Measurements from ENCODE around the gene GYPC.

The GYPC gene

DNA sequence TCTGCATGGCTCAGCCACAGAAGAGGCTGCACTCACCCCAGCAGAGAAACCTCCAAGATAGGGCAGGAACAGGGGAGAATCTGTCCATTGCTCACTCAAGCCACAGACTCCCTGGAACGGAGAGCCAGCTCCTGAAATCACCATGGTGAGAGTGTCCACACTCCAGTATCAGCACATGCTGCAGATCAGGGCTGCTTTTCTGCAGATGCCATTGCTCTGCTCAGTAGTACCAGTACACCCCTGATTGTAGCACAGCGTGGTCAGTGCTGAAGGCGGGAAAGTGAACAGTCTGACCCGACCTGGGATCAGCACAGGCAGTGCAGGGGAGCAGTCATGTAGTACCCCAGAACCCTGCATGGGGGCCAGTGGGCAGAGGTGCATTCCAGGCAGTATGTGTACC is 73.9 kb downstream of the GYPC start:
- WGBS (ENCODE audit: insufficient coverage, insufficient read length), result no CpG with 5 or more reads among the region's 4 CpGs
- no peak for DNase-seq (ENCODE audit: low read depth, low spot score)
- Histone ChIP-seq H3K4me3 (ENCODE audit: low read length) (no peak overlapping the region), H3K36me3 (ENCODE audit: control insufficient read depth, insufficient read depth, low read length) (no peaks in the 10 kb centered on the region), H3K4me1 (ENCODE audit: control insufficient read depth, insufficient read depth, low read length) (no peaks in the 10 kb centered on the region), H3K27me3 (ENCODE audit: control insufficient read depth, insufficient read depth, low read length) (no peaks in the 10 kb centered on the region), H3K27ac (ENCODE audit: low read length) (no peak overlapping the region), H3K9me3 (ENCODE audit: control insufficient read depth, insufficient read depth, low read length) (no peaks in the 10 kb centered on the region)

DNA sequence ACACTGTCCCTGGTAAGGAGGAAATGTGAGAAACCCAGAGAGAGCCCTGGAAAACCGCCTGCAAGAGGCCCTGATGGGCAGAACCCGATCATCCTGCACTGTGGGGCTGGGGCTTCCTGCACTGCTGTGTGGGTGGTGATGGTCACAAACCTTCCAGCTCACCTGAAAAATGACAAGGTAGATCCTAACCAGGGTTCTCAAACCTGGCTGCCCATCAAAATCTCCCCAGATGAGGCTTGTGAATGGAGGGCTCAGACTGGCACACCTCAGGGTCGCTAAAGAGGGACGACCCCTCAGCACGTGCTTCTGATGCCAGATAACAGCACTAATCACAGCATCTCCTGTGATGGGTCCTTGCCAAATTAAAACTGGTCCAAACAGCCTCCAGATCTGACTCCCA is 74.7 kb downstream of the GYPC start:
- WGBS (ENCODE audit: insufficient coverage, insufficient read length), result no CpG with 5 or more reads among the region's 5 CpGs

DNA sequence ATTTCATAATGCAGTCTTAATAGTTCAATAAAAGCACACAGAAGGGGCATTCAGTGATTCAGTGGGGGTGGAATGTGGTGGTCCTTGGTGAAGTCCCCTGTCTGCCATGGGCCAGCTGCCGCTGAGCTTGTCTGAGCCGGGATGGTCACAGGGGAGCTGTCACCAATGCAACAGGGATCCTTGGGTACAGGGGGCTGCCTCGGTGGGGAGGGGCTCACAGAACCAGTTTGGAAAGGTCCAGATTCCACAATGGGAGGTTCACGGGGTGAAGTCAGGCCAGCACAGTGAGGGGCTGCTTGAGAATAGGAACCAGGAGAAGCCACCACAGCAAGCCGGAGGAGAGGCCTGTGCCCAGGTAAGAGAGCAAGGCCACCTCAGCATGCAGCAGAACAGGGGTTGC is 75.4 kb downstream of the GYPC start:
- no peaks in the 10 kb centered on the region for H3K27me3 ChIP-seq (ENCODE audit: control insufficient read depth, insufficient read depth, low read length)
- no peak overlapping the region for H3K27ac ChIP-seq (ENCODE audit: low read length)
- no peaks in the 10 kb centered on the region for H3K9me3 ChIP-seq (ENCODE audit: control insufficient read depth, insufficient read depth, low read length)
- DNase-seq (ENCODE audit: low read depth, low spot score), result no peak
- H3K4me3 ChIP-seq (ENCODE audit: low read length), result no peak overlapping the region
- no peaks in the 10 kb centered on the region for H3K36me3 ChIP-seq (ENCODE audit: control insufficient read depth, insufficient read depth, low read length)
- no peaks in the 10 kb centered on the region for H3K4me1 ChIP-seq (ENCODE audit: control insufficient read depth, insufficient read depth, low read length)
- WGBS (ENCODE audit: insufficient coverage, insufficient read length), result no CpG with 5 or more reads among the region's 5 CpGs

More for the DNA sequence above, 74.7 kb downstream of the GYPC start:
- no peaks in the 10 kb centered on the region for H3K36me3 ChIP-seq (ENCODE audit: control insufficient read depth, insufficient read depth, low read length)
- H3K27me3 ChIP-seq (ENCODE audit: control insufficient read depth, insufficient read depth, low read length), result no peaks in the 10 kb centered on the region
- no peaks in the 10 kb centered on the region for H3K4me1 ChIP-seq (ENCODE audit: control insufficient read depth, insufficient read depth, low read length)
- no peak overlapping the region for H3K27ac ChIP-seq (ENCODE audit: low read length)
- no peak overlapping the region for H3K4me3 ChIP-seq (ENCODE audit: low read length)
- no peak for DNase-seq (ENCODE audit: low read depth, low spot score)
- H3K9me3 ChIP-seq (ENCODE audit: control insufficient read depth, insufficient read depth, low read length), result no peaks in the 10 kb centered on the region

DNA sequence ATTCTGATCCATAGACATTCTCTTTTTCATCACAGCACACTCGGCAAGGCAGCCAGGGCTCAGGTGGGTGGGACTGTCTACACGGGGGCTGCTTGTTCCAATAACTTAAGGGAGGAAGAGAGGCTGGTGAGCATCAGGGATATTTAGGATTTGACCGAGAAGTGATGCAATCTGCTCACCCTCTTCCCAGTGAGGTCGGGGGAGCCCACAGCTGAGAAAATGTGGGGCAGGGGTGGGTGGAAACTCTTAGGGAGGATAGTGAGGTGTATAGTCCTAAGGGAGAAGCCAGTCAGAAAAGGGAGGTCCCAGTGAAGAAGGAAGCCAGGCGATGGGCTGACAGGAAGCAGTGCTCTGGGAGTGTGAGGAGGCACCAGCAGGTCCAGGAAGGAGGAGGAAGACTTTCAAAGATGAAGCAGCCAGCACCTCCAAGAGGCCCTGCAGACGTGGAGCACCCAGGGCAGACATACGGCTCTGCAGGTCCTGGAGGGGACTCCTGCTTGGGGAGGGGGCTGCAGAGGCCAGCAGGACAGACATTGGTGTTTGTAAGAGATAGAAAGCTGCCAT is 76.8 kb downstream of the GYPC start:
- no CpG with 5 or more reads among the region's 7 CpGs for WGBS (ENCODE audit: insufficient coverage, insufficient read length)
- Histone ChIP-seq H3K36me3 (ENCODE audit: control insufficient read depth, insufficient read depth, low read length) (no peaks in the 10 kb centered on the region), H3K27me3 (ENCODE audit: control insufficient read depth, insufficient read depth, low read length) (no peaks in the 10 kb centered on the region), H3K27ac (ENCODE audit: low read length) (no peak overlapping the region), H3K4me3 (ENCODE audit: low read length) (no peak overlapping the region), H3K9me3 (ENCODE audit: control insufficient read depth, insufficient read depth, low read length) (no peaks in the 10 kb centered on the region), H3K4me1 (ENCODE audit: control insufficient read depth, insufficient read depth, low read length) (no peaks in the 10 kb centered on the region)
- DNase-seq (ENCODE audit: low read depth, low spot score), result no peak

DNA sequence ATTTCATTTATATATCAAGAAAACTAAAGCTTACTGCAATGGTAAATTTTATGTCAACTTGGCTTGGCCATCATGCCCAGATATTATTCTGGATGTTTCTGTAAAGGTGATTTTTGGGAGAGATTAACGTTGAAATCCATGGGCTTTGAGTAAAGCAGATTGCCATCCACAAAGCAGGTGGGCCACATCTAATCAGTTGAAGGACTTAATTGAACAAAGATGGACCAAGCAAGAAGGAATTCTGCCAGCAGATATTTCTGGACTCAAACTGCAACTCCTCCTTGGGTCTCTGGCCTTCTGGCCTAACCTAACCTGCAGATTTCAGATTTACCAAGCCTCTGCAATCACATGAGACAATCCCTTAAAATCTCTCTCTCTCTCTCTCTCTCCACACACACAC is 77.8 kb downstream of the GYPC start:
- no peak for DNase-seq (ENCODE audit: low read depth, low spot score)
- no CpG with 5 or more reads among the region's 1 CpG for WGBS (ENCODE audit: insufficient coverage, insufficient read length)

DNA sequence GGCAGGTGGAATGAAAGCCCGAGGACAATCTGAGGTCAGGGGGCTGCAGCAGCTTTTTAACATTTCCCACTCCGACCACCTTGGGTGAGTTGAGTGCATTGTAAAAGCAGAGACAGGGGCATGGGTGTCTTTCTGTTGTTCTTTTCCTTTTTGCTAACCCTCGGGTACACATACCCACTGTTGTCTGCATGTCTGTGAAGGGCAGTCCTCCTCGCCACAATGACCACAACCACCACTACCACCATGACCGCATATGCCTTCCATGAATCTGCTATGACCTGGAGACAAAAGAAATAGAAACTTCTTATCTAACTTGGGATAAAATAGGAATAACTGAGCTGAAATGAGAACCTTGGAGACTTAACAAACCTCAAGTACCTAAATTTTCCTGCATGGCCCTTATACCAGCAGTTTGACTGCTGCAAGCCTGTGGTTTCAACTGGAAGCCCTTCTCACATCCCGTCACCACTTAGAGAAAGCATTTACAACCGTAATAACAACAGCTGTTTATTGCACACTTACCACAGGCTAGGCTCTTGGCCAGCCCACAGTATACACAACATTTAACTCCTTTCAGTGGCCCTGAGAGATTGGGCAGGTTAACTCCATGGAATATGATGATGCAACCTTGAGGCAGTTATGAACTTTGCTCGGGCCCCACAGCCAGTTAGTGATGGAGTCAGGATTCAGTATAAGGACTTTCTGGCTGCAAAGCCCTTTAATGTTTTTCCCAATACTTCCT is 80.3 kb downstream of the GYPC start:
- Histone ChIP-seq H3K4me3 (ENCODE audit: low read length) (no peak overlapping the region), H3K4me1 (ENCODE audit: control insufficient read depth, insufficient read depth, low read length) (no peaks in the 10 kb centered on the region), H3K9me3 (ENCODE audit: control insufficient read depth, insufficient read depth, low read length) (no peaks in the 10 kb centered on the region), H3K36me3 (ENCODE audit: control insufficient read depth, insufficient read depth, low read length) (no peaks in the 10 kb centered on the region), H3K27me3 (ENCODE audit: control insufficient read depth, insufficient read depth, low read length) (no peaks in the 10 kb centered on the region), H3K27ac (ENCODE audit: low read length) (no peak overlapping the region)
- no peak for DNase-seq (ENCODE audit: low read depth, low spot score)
- no CpG with 5 or more reads among the region's 8 CpGs for WGBS (ENCODE audit: insufficient coverage, insufficient read length)

More for the DNA sequence above, 77.8 kb downstream of the GYPC start:
- no peak overlapping the region for H3K27ac ChIP-seq (ENCODE audit: low read length)
- H3K4me3 ChIP-seq (ENCODE audit: low read length), result no peak overlapping the region
- H3K27me3 ChIP-seq (ENCODE audit: control insufficient read depth, insufficient read depth, low read length), result no peaks in the 10 kb centered on the region
- H3K4me1 ChIP-seq (ENCODE audit: control insufficient read depth, insufficient read depth, low read length), result no peaks in the 10 kb centered on the region
- H3K9me3 ChIP-seq (ENCODE audit: control insufficient read depth, insufficient read depth, low read length), result no peaks in the 10 kb centered on the region
- H3K36me3 ChIP-seq (ENCODE audit: control insufficient read depth, insufficient read depth, low read length), result no peaks in the 10 kb centered on the region

DNA sequence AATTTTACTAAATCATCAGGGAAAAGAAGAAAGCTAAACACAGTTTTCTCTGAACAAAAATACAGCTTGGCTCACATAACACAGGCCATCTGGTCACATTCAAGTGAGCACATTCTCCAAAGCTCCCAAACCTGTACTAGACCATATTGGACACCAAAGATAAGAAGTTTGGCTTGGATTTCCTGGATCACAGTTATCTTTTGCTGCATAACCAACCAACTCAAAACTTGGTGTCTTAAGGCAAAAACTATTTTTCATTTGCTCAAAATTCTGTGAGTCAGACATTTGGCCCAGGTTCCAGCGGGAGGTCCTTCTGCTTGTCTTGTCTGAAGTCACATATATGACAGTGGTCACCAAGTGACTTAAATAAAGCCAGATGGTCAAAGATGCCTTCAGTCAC is 83.2 kb downstream of the GYPC start:
- no CpG with 5 or more reads among the region's 1 CpG for WGBS (ENCODE audit: insufficient coverage, insufficient read length)
- Histone ChIP-seq H3K4me3 (ENCODE audit: low read length) (no peak overlapping the region), H3K27me3 (ENCODE audit: control insufficient read depth, insufficient read depth, low read length) (no peaks in the 10 kb centered on the region), H3K27ac (ENCODE audit: low read length) (no peak overlapping the region), H3K4me1 (ENCODE audit: control insufficient read depth, insufficient read depth, low read length) (no peaks in the 10 kb centered on the region), H3K9me3 (ENCODE audit: control insufficient read depth, insufficient read depth, low read length) (no peaks in the 10 kb centered on the region), H3K36me3 (ENCODE audit: control insufficient read depth, insufficient read depth, low read length) (no peaks in the 10 kb centered on the region)
- no peak for DNase-seq (ENCODE audit: low read depth, low spot score)

DNA sequence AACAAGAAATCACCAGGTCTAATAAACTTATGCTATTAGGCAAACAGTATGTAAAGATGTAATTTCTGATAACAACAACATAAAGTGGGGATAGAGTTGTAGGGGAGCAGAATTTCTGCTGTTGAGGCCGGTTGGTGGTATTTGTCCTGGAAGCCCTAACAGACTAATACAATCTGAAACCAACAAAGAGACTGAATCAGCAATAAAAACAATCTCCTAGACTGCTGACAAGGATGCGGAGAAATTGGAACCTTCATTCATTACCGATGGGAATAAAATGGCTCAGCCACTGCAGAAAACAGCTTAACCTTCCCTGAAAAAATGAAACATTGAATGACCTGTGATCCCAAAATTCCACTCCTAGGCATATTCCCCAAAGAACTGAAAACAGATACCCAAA is 88.7 kb downstream of the GYPC start:
- Histone ChIP-seq H3K9me3 (ENCODE audit: control insufficient read depth, insufficient read depth, low read length) (no peaks in the 10 kb centered on the region), H3K4me1 (ENCODE audit: control insufficient read depth, insufficient read depth, low read length) (no peaks in the 10 kb centered on the region), H3K27ac (ENCODE audit: low read length) (no peak overlapping the region), H3K4me3 (ENCODE audit: low read length) (no peak overlapping the region), H3K27me3 (ENCODE audit: control insufficient read depth, insufficient read depth, low read length) (no peaks in the 10 kb centered on the region), H3K36me3 (ENCODE audit: control insufficient read depth, insufficient read depth, low read length) (no peaks in the 10 kb centered on the region)
- WGBS (ENCODE audit: insufficient coverage, insufficient read length), result no CpG with 5 or more reads among the region's 3 CpGs
- DNase-seq (ENCODE audit: low read depth, low spot score), result no peak

Data from iPS DF 6.9 (cell line).